Stimulated activated CD4-positive, alpha-beta T cell treated with anti-CD3 and anti-CD28 coated beads, TNF-alpha, amount 100 ng/mL, for 24 hours (primary cell): ENCODE results near the gene SLIT2.

Source experiments
- DNase-seq, 3 experiments: peaks; one replicate each; pipeline ENCODE4 v3.0.0-alpha.2; 2020; ENCODE audit warnings: low read depth in 3 of 3

SLIT2 gene

GRCh38 chr4:20299515-20299914 is 47.8 kb downstream of the SLIT2 start:
- no peak for DNase-seq

DNA sequence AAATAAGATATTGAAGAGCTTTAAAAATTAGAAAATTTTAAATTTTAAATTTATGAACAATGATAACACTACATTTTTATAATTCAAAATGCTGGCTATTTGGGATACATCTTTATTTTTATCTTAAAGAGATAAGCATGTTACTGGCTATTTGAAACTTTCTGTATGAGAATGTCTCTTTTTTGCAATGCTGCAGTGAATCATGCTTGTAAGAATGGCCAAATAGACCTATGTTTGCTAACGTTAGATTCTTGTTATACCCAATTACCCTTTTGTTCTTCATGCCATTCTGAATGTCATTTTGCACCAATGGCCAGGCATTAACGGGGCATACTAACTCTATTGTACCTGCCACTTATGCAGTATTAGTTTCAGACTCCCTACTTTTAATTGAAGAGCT is 49.5 kb downstream of the SLIT2 start:
- no peak for DNase-seq
